GM12864 (cell line): Measurements from ENCODE around the gene STAC.

Experiments used
- DNase-seq: peaks from one replicate; pipeline ENCODE4 v3.0.0-alpha.2; 2011; ENCODE audit warnings: low read depth
- H3K4me3 ChIP-seq: 2 replicates; pipeline ENCODE4 v1.5.1; 2011; ENCODE audit warnings: mild to moderate bottlenecking, low read depth, low read length, control low read depth
- TF ChIP-seq, protein P1 (sequence below): IDR thresholded peaks from 2 replicates; pipeline ENCODE4 v1.5.1; 2011; ENCODE audit warnings: low read depth, mild to moderate bottlenecking, moderate library complexity, low read length, control low read depth, inconsistent platforms; ENCODE audit errors: missing control alignments

Gene STAC

DNA sequence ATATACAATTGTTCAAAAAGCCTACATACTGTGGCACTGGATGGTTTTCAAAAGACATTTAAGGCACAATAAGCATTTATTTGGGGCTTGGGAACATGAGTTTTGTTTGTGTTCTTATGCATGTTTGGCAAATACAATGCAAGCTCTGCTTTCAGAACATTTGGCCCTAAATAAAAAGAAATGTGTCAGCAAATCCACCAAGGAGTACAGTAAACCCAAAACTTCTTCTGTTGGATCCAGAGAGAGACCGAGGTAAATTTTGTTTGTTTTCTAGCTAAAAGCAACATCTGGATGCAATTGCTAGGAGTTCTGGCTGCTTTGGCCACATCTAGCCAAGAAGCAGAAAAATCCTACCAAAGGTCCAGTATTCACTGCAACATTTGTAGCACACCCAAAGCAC is 215.2 kb downstream of the STAC start:
- no peak for DNase-seq
- TF ChIP-seq, protein P1, sequence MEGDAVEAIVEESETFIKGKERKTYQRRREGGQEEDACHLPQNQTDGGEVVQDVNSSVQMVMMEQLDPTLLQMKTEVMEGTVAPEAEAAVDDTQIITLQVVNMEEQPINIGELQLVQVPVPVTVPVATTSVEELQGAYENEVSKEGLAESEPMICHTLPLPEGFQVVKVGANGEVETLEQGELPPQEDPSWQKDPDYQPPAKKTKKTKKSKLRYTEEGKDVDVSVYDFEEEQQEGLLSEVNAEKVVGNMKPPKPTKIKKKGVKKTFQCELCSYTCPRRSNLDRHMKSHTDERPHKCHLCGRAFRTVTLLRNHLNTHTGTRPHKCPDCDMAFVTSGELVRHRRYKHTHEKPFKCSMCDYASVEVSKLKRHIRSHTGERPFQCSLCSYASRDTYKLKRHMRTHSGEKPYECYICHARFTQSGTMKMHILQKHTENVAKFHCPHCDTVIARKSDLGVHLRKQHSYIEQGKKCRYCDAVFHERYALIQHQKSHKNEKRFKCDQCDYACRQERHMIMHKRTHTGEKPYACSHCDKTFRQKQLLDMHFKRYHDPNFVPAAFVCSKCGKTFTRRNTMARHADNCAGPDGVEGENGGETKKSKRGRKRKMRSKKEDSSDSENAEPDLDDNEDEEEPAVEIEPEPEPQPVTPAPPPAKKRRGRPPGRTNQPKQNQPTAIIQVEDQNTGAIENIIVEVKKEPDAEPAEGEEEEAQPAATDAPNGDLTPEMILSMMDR, result no peak
- no peak overlapping the region for H3K4me3 ChIP-seq

DNA sequence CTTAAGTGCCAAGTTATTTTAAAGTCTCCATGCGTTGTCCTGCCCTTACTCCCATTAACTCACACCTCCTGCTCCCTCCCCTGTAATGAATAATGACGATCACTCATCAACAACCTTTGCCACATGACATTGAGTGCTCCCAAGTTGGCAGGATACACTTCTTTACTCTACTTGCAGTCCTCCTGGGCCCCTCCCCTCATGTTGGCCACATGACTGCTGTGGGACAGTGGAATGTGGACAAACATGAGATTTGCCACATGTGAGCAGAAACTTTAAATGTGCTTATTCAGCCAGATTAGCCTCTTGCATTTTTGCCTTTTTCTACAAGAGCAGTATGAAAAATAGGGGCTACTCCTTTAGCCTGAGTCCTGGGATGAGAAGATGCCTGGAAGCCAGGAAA is 216.1 kb downstream of the STAC start:
- TF ChIP-seq, protein P1, result no peak

DNA sequence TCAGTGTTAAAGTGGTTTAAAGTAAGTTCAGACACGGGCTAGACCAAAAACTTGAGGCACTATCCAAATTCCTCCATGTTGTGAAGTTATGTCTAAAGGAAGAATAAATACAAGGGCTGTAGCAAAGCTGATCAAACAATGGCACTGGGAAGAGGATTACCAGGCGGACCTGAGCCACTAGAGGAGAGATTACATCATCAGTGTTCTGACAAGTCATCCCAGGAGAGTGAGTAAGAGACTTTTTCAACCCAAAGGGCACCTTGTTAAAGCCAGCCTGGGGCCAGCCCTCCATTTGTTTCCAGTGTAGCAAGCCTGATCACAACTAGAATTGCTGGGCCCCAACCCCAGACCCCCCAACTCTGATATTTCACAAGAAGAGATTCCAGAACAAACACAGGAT is 217.1 kb downstream of the STAC start:
- DNase-seq, result no peak
- H3K4me3 ChIP-seq, result no peak overlapping the region
- TF ChIP-seq, protein P1, result no peak

More for the DNA sequence above, 216.1 kb downstream of the STAC start:
- H3K4me3 ChIP-seq, result no peak overlapping the region
- no peak for DNase-seq
